HepG2 (cell line): Measurements from ENCODE around the gene CREG2. TPM values are rescaled to one million over a fixed set of nuclear protein-coding genes. Genes with fewer than 3 reads are reported as not detected.

Experiments used
- AKNA ChIP-seq: sonication (generic); formaldehyde crosslinking; IDR thresholded peaks from 2 replicates; pipeline ENCODE4 v1.4.0; 2020; ENCODE audit warnings: missing genetic modification reagents, borderline replicate concordance
- ARID4A ChIP-seq: sonication (generic); formaldehyde crosslinking; IDR thresholded peaks from 2 replicates; pipeline ENCODE4 v1.5.0; 2020; ENCODE audit warnings: mild to moderate bottlenecking, missing genetic modification reagents, borderline replicate concordance
- CCAR2 ChIP-seq: fragments of 200-400 bp; formaldehyde crosslinking; optimal IDR thresholded peaks from 2 replicates; pipeline ENCODE3; 2018; ENCODE audit warnings: low read depth, mild to moderate bottlenecking, low read length, moderate library complexity
- FOXM1 ChIP-seq: sonication (generic); formaldehyde crosslinking; IDR thresholded peaks from 2 replicates; pipeline ENCODE4 v1.5.0; 2020; ENCODE audit warnings: missing genetic modification reagents
- HNF1A ChIP-seq, 2 experiments: sonication (generic) in 1 of 2; formaldehyde crosslinking in 1 of 2; IDR thresholded peaks; 2 replicates each; pipeline versions ENCODE4 v1.4.0 to v1.6.1; 2016 to 2020; ENCODE audit warnings: borderline replicate concordance in 1 of 2, low read depth in 1 of 2, mild to moderate bottlenecking in 1 of 2, missing genetic modification reagents in 1 of 2
- RBM39 ChIP-seq: fragments of 200-400 bp; formaldehyde crosslinking; IDR thresholded peaks from one replicate; pipeline ENCODE4 v1.6.1; 2018; ENCODE audit warnings: antibody characterized with exemption, mild to moderate bottlenecking, low read depth, low read length; ENCODE audit not compliant: poor library complexity, severe bottlenecking
- SNAI1 ChIP-seq: sonication (generic); formaldehyde crosslinking; IDR thresholded peaks from 2 replicates; pipeline ENCODE4 v1.5.0; 2020; ENCODE audit warnings: mild to moderate bottlenecking, missing genetic modification reagents, borderline replicate concordance
- SRF ChIP-seq: IDR thresholded peaks from 2 replicates; pipeline ENCODE4 v1.6.1; 2011; ENCODE audit warnings: mild to moderate bottlenecking, low read depth, low read length, moderate library complexity
- ZNF232 ChIP-seq: sonication (generic); formaldehyde crosslinking; IDR thresholded peaks from 2 replicates; pipeline ENCODE4 v1.4.0; 2020; ENCODE audit warnings: missing genetic modification reagents, borderline replicate concordance
- polyA plus RNA-seq, 8 experiments: library from polyadenylated mRNA; depleted of rRNA in 3 of 8; stranded (reverse) in 7 of 8; unstranded in 1 of 8; fragments of >200 nt; fragmentation: Illumina TruSeq in 4 of 8; extraction: Trizol in 4 of 8; gene quantifications; 2 replicates each; pipeline versions ENCODE4 v1.2.1 to v1.2.3, GENCODE V29; 2011 to 2016; ENCODE audit warnings: low read depth in 4 of 8, missing spikeins in 1 of 8, mixed read lengths in 1 of 8; ENCODE audit not compliant: insufficient read depth in 1 of 8
- total RNA-seq, 5 experiments: library from RNA; depleted of rRNA; stranded (reverse); fragments of >200 nt; fragmentation: Illumina TruSeq; extraction: Trizol; gene quantifications; 2 replicates each; pipeline ENCODE4 v1.2.3, GENCODE V29; 2016; ENCODE audit warnings: low read depth in 1 of 5
- TF ChIP-seq, protein P1 (sequence below): sonication (generic); formaldehyde crosslinking; IDR thresholded peaks from 2 replicates; pipeline ENCODE4 v1.4.0; 2020; ENCODE audit warnings: missing genetic modification reagents, borderline replicate concordance

CREG2 gene
- total and polyA plus RNA-seq, 2 of the 13 experiments (the other 11 are each of a cell fraction or from before 2014, with no cell fraction given), result 0.18 to 0.26 TPM

- TF ChIP-seq AKNA (CRISPR knock-in tag) (no peak), RBM39 (no peak), HNF1A (IDR thresholded peaks at IDR 0.05; ENCODE audit: low read depth) (no peak), HNF1A (CRISPR knock-in tag; IDR thresholded peaks at IDR 0.05; ENCODE audit: borderline replicate concordance) (no peak), ZNF232 (CRISPR knock-in tag) (no peak), SNAI1 (CRISPR knock-in tag) (no peak), FOXM1 (CRISPR knock-in tag) (no peak), SRF (no peak), CCAR2 (no peak), ARID4A (CRISPR knock-in tag) (no peak)
- TF ChIP-seq, protein P1, sequence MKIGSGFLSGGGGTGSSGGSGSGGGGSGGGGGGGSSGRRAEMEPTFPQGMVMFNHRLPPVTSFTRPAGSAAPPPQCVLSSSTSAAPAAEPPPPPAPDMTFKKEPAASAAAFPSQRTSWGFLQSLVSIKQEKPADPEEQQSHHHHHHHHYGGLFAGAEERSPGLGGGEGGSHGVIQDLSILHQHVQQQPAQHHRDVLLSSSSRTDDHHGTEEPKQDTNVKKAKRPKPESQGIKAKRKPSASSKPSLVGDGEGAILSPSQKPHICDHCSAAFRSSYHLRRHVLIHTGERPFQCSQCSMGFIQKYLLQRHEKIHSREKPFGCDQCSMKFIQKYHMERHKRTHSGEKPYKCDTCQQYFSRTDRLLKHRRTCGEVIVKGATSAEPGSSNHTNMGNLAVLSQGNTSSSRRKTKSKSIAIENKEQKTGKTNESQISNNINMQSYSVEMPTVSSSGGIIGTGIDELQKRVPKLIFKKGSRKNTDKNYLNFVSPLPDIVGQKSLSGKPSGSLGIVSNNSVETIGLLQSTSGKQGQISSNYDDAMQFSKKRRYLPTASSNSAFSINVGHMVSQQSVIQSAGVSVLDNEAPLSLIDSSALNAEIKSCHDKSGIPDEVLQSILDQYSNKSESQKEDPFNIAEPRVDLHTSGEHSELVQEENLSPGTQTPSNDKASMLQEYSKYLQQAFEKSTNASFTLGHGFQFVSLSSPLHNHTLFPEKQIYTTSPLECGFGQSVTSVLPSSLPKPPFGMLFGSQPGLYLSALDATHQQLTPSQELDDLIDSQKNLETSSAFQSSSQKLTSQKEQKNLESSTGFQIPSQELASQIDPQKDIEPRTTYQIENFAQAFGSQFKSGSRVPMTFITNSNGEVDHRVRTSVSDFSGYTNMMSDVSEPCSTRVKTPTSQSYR (CRISPR knock-in tag), result no peak
Observed at GRCh38 chr2:101341901-101342624, 45.2 kb downstream of the CREG2 start (continued).
